H1 (cell line): ENCODE measurements around the gene CELSR1. TPM values are rescaled to one million over a fixed set of nuclear protein-coding genes. Genes with fewer than 3 reads are reported as not detected.

ENCODE experiments used
- CTCF ChIA-PET: fragments of 300-600 bp; sonication (Branson Sonifier 250); formaldehyde crosslinking; loops from one replicate; lab custom pipeline; 2021; ENCODE audit not compliant: partially characterized antibody; lab: Charles Lee
- POLR2A ChIA-PET: fragments of 300-600 bp; sonication (Branson Sonifier 250); formaldehyde crosslinking; loops from one replicate; lab custom pipeline; 2021; ENCODE audit warnings: inconsistent platforms; ENCODE audit not compliant: partially characterized antibody; lab: Charles Lee
- DNase-seq, 2 experiments: peaks; one replicate each; pipeline versions ENCODE4 v3.0.0 to v3.0.0-alpha.2; 2010 to 2022; ENCODE audit warnings: low spot score in 2 of 2, low read depth in 1 of 2, mixed read lengths in 1 of 2
- FAIRE-seq: peaks from 2 replicates; lab custom pipeline; 2011; peaks lifted over from hg19 to GRCh38; lab: Jason Lieb, UNC
- H2AFZ ChIP-seq: 2 replicates; pipeline ENCODE4 v1.8.1; 2012; ENCODE audit warnings: low read length, inconsistent platforms
- H2AK5ac ChIP-seq: 2 replicates; pipeline ENCODE4 v1.6.1; 2013; ENCODE audit warnings: low read depth, low read length
- H2BK120ac ChIP-seq: replicated peaks from 2 replicates; pipeline ENCODE3; 2013; ENCODE audit warnings: low read depth, low read length, inconsistent platforms
- H2BK12ac ChIP-seq: 2 replicates; pipeline ENCODE4 v1.6.1; 2013; ENCODE audit warnings: low read depth, low read length
- H2BK15ac ChIP-seq: 2 replicates; pipeline ENCODE4 v1.6.1; 2013; ENCODE audit warnings: low read length
- H2BK20ac ChIP-seq: 2 replicates; pipeline ENCODE4 v1.6.1; 2013; ENCODE audit warnings: low read length
- H2BK5ac ChIP-seq: 2 replicates; pipeline ENCODE4 v1.6.1; 2013; ENCODE audit warnings: low read depth, low read length
- H3K14ac ChIP-seq: 2 replicates; pipeline ENCODE4 v1.6.1; 2013; ENCODE audit warnings: inconsistent platforms; ENCODE audit not compliant: insufficient read length
- H3K18ac ChIP-seq: 2 replicates; pipeline ENCODE4 v1.6.1; 2013; ENCODE audit warnings: low read length; ENCODE audit errors: extremely low read depth
- H3K23ac ChIP-seq: 2 replicates; pipeline ENCODE4 v1.6.1; 2013; ENCODE audit warnings: inconsistent platforms; ENCODE audit not compliant: insufficient read length
- H3K23me2 ChIP-seq: 2 replicates; pipeline ENCODE4 v1.6.1; 2013; ENCODE audit warnings: low read depth, low read length
- H3K27ac ChIP-seq: 2 replicates; pipeline ENCODE4 v1.6.1; 2011; ENCODE audit warnings: low read depth, low read length, inconsistent platforms
- H3K27me3 ChIP-seq, 4 experiments: replicated peaks in 1 of 4; 1 replicate in 1 of 4; 2 replicates in 3 of 4; pipeline versions ENCODE4 v1.6.1 to v1.8.1; 2011 to 2013; ENCODE audit warnings: low read length in 3 of 4, mild to moderate bottlenecking in 3 of 4, inconsistent platforms in 2 of 4, mixed read lengths in 2 of 4, moderate library complexity in 1 of 4; ENCODE audit not compliant: control insufficient read depth in 3 of 4, insufficient read depth in 3 of 4; ENCODE audit errors: extremely low read depth in 1 of 4
- H3K36me3 ChIP-seq, 4 experiments: 2 replicates each; pipeline versions ENCODE4 v1.6.1 to v1.8.1; 2011 to 2013; ENCODE audit warnings: mild to moderate bottlenecking in 4 of 4, low read length in 3 of 4, moderate library complexity in 2 of 4, control low read depth in 1 of 4, inconsistent platforms in 1 of 4; ENCODE audit not compliant: insufficient read depth in 4 of 4, control insufficient read depth in 2 of 4
- H3K4ac ChIP-seq: replicated peaks from 2 replicates; pipeline ENCODE3; 2013; ENCODE audit warnings: low read length, low read depth, mixed read lengths, inconsistent platforms; ENCODE audit not compliant: insufficient read length
- H3K4me1 ChIP-seq, 4 experiments: replicated peaks in 1 of 4; 1 replicate in 1 of 4; 2 replicates in 3 of 4; pipeline versions ENCODE4 v1.6.1 to v1.8.1; 2011 to 2013; ENCODE audit warnings: low read length in 3 of 4, inconsistent platforms in 2 of 4, mixed read lengths in 1 of 4; ENCODE audit not compliant: insufficient read depth in 4 of 4, control insufficient read depth in 3 of 4
- H3K4me2 ChIP-seq, 2 experiments: 2 replicates each; pipeline versions ENCODE4 v1.6.1 to v1.8.1; 2011 to 2013; ENCODE audit warnings: low read depth in 2 of 2, low read length in 2 of 2, control low read depth in 1 of 2, inconsistent platforms in 1 of 2, mild to moderate bottlenecking in 1 of 2; ENCODE audit not compliant: insufficient read depth in 1 of 2
- H3K4me3 ChIP-seq, 4 experiments: fragments of 200-600, 300-600 bp in 1 of 4; sonication (generic), shearing (Covaris generic), sonication (Bioruptor Twin) in 1 of 4; 2 replicates each; pipeline versions ENCODE4 v1.5.1 to v1.8.1; 2011 to 2016; ENCODE audit warnings: low read length in 4 of 4, low read depth in 3 of 4, control low read depth in 2 of 4, inconsistent platforms in 2 of 4, mild to moderate bottlenecking in 2 of 4, mixed read lengths in 1 of 4, moderate library complexity in 1 of 4; ENCODE audit not compliant: insufficient read depth in 2 of 4; ENCODE audit errors: extremely low read depth in 1 of 4
- H3K56ac ChIP-seq: replicated peaks from 2 replicates; pipeline ENCODE3; 2013; ENCODE audit warnings: low read depth, mild to moderate bottlenecking, mixed read lengths, low read length, inconsistent platforms; ENCODE audit not compliant: insufficient read length
- H3K79me1 ChIP-seq: 2 replicates; pipeline ENCODE4 v1.6.1; 2013; ENCODE audit warnings: low read depth, low read length, control low read depth
- H3K79me2 ChIP-seq, 2 experiments: 2 replicates each; pipeline versions ENCODE4 v1.6.1 to v1.8.1; 2012 to 2013; ENCODE audit warnings: low read length in 2 of 2, mild to moderate bottlenecking in 2 of 2, inconsistent platforms in 1 of 2; ENCODE audit not compliant: insufficient read depth in 2 of 2, control insufficient read depth in 1 of 2
- H3K9ac ChIP-seq, 4 experiments: replicated peaks in 1 of 4; 1 replicate in 1 of 4; 2 replicates in 3 of 4; pipeline versions ENCODE4 v1.6.1 to v1.8.1; 2011 to 2013; ENCODE audit warnings: low read depth in 3 of 4, low read length in 3 of 4, control low read depth in 2 of 4, mild to moderate bottlenecking in 2 of 4, moderate library complexity in 2 of 4, inconsistent platforms in 1 of 4; ENCODE audit errors: extremely low read depth in 1 of 4
- H3K9me3 ChIP-seq, 2 experiments: 2 replicates each; pipeline versions ENCODE4 v1.6.1 to v1.8.1; 2012 to 2013; ENCODE audit warnings: mild to moderate bottlenecking in 2 of 2, moderate library complexity in 2 of 2, control low read depth in 1 of 2, inconsistent platforms in 1 of 2, low read depth in 1 of 2, low read length in 1 of 2, mixed read lengths in 1 of 2; ENCODE audit not compliant: insufficient read depth in 2 of 2
- H4K20me1 ChIP-seq, 2 experiments: replicated peaks in 1 of 2; 2 replicates each; pipeline versions ENCODE3 to v1.8.1; 2011 to 2013; ENCODE audit warnings: inconsistent platforms in 2 of 2, low read length in 2 of 2, mild to moderate bottlenecking in 1 of 2; ENCODE audit not compliant: insufficient read depth in 2 of 2, control insufficient read depth in 1 of 2
- H4K5ac ChIP-seq: 2 replicates; pipeline ENCODE4 v1.6.1; 2013; ENCODE audit warnings: low read length, low read depth, mixed read lengths, inconsistent platforms; ENCODE audit not compliant: insufficient read length
- H4K8ac ChIP-seq: 2 replicates; pipeline ENCODE4 v1.8.0; 2013; ENCODE audit warnings: mild to moderate bottlenecking, moderate library complexity, low read length, inconsistent platforms; ENCODE audit not compliant: insufficient read depth; ENCODE audit errors: extremely low read depth
- H4K91ac ChIP-seq: replicated peaks from 2 replicates; pipeline ENCODE3; 2013; ENCODE audit warnings: low read length, mixed read lengths, inconsistent platforms; ENCODE audit not compliant: insufficient read length
- BACH1 ChIP-seq: IDR thresholded peaks from 2 replicates; pipeline ENCODE4 v1.6.1; 2012; ENCODE audit warnings: low read length, improper control_type of control experiment
- EGR1 ChIP-seq: IDR thresholded peaks from 2 replicates; pipeline ENCODE4 v1.6.1; 2011; ENCODE audit warnings: low read depth, low read length, borderline replicate concordance
- HDAC6 ChIP-seq: IDR thresholded peaks from one replicate; pipeline ENCODE4 v1.7.1; 2012; ENCODE audit warnings: low read depth, mild to moderate bottlenecking, inconsistent platforms, low read length, moderate library complexity
- JUN ChIP-seq: IDR thresholded peaks from 2 replicates; pipeline ENCODE4 v1.6.1; 2011; ENCODE audit warnings: low read depth, mild to moderate bottlenecking, improper control_type of control experiment, low read length
- JUND ChIP-seq: IDR thresholded peaks from 2 replicates; pipeline ENCODE4 v1.6.1; 2011; ENCODE audit warnings: mild to moderate bottlenecking, improper control_type of control experiment, low read length
- KDM4A ChIP-seq: IDR thresholded peaks from one replicate; pipeline ENCODE4 v1.7.1; 2012; ENCODE audit warnings: low read depth, mild to moderate bottlenecking, moderate library complexity, low read length, inconsistent platforms; ENCODE audit not compliant: severe bottlenecking
- WGBS, 2 experiments: shearing (Covaris generic) in 1 of 2; methylation state at CpG; one replicate each; pipeline versions ENCODE4 v1.1.6 to v1.1.7; 2013 to 2015; ENCODE audit warnings: low lambda C conversion rate in 2 of 2, mixed read lengths in 2 of 2, inconsistent platforms in 1 of 2, low coverage in 1 of 2, missing lambda C conversion rate in 1 of 2; ENCODE audit not compliant: insufficient replicate concordance in 2 of 2, insufficient coverage in 1 of 2, insufficient read length in 1 of 2; ENCODE audit errors: extremely low coverage in 1 of 2, missing lambda C conversion rate in 1 of 2; 5-methylcytosine and 5-hydroxymethylcytosine counted together
- polyA plus RNA-seq, 7 experiments: library from polyadenylated mRNA; depleted of rRNA in 3 of 7; stranded (reverse) in 5 of 7; unstranded in 2 of 7; fragments of >200 nt in 5 of 7; fragments of 200-250 nt in 2 of 7; gene quantifications; 1 replicate in 5 of 7; 2 replicates in 1 of 7; 4 replicates in 1 of 7; pipeline versions ENCODE4 v1.2.1 to v1.2.3, GENCODE V29; 2011 to 2013; ENCODE audit warnings: missing spikeins in 2 of 7, mixed read lengths in 2 of 7
- total RNA-seq: library from RNA; stranded (reverse); fragmentation: NEBNext Ultra II Directional; extraction: Animal tissue kit (Norgen Biotek cat#: 25700); gene quantifications from 2 replicates; pipeline ENCODE4 v1.2.1, GENCODE V29; 2021

The CELSR1 gene
- total and polyA plus RNA-seq, 2 of the 8 experiments (the other 6 are each of a cell fraction or from before 2014, with no cell fraction given): 9.0 to 12.4 TPM

DNA sequence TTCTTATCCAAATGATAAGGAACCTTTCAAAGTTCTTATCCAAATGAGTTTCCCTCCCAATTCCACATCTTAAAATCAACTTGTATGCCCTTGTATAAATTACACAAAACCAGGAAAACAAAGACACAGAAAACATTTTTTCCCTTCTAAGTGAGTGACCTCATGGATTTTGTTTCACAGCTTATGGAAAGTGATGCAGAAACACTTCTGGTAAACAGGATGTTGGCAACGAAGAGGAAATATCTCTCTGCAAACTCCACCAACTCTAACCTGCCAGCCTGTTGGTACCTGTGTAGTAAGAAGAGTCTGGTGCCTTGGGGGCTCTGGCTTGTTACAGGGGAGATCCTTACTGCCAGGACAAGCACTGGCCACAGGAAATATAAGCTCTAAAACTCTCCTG is 57.0 kb downstream of the CELSR1 start:
- no peaks in the 10 kb centered on the region for H3K79me2 ChIP-seq
- H3K27ac ChIP-seq: no peak overlapping the region
- DNase-seq: no peak
- H3K79me1 ChIP-seq: no peaks in the 10 kb centered on the region; the same call in none of the 2 replicates
- no peak overlapping the region for H4K5ac ChIP-seq
- TF ChIP-seq JUN (no peak), KDM4A (no peak), JUND (no peak), HDAC6 (no peak), EGR1 (no peak), BACH1 (no peak)
- H3K56ac ChIP-seq: no peak overlapping the region
- H2AFZ ChIP-seq: no peak overlapping the region
- no peak overlapping the region for H2BK120ac ChIP-seq
- H4K20me1 ChIP-seq: no peaks in the 10 kb centered on the region
- H2BK12ac ChIP-seq: no peak overlapping the region
- CTCF ChIA-PET: interaction anchor here (2.3 to 2.4 kb wide), 2 partner anchors 8 to 83 kb away, joined by 5 to 7 read pairs; no protein-coding TSS in a partner anchor
- no peak overlapping the region for H2BK5ac ChIP-seq
- H3K9ac ChIP-seq: no peak overlapping the region
- no peak overlapping the region for H4K8ac ChIP-seq
- H3K4me1 ChIP-seq: peaks cover 0 to 9% (median 6%) of the 10 kb centered on the region in 4 experiments; a peak in 5 of 7 replicates
- H2AK5ac ChIP-seq: no peak overlapping the region
- no peak for FAIRE-seq
- H3K14ac ChIP-seq: no peak overlapping the region
- H3K23me2 ChIP-seq: no peaks in the 10 kb centered on the region
- H3K36me3 ChIP-seq: no peaks in the 10 kb centered on the region
- H3K27me3 ChIP-seq: no peaks in the 10 kb centered on the region
- POLR2A ChIA-PET: no interaction called here
- no peak overlapping the region for H3K4me2 ChIP-seq
- no peak overlapping the region for H2BK15ac ChIP-seq
- H3K23ac ChIP-seq: no peak overlapping the region
- H3K18ac ChIP-seq: no peak overlapping the region
- H3K9me3 ChIP-seq: peaks cover 3 to 4% of the 10 kb centered on the region in 2 experiments; a peak in 2 of 4 replicates
- H4K91ac ChIP-seq: no peak overlapping the region
- 92% methylated on average over 1 of the region's 1 CpG; no CpG with 5 or more reads in 1 of the 2 experiments for WGBS, 2 experiments
- no peak overlapping the region for H3K4me3 ChIP-seq
- H2BK20ac ChIP-seq: no peak overlapping the region
- H3K4ac ChIP-seq: no peak overlapping the region
